WTC11 (cell line): ENCODE results near the gene OPTC. TPM values are rescaled to one million over a fixed set of nuclear protein-coding genes. Genes with fewer than 3 reads are reported as not detected.
A peak's percentile ranks its signal among the peaks of the same experiment; 100 is the strongest.

ENCODE experiments used
- ATAC-seq: fragments of 200-7000 bp; cut with Tn5 transposase; 2 replicates; pipeline ENCODE4 v1.10.0; 2021; ENCODE audit warnings: mild to moderate bottlenecking, moderate library complexity
- CTCF ChIA-PET: fragments of 300-600 bp; sonication (Branson Sonifier 250); formaldehyde crosslinking; loops from one replicate; lab custom pipeline; 2021; ENCODE audit warnings: antibody characterized with exemption; lab: Charles Lee
- POLR2A ChIA-PET: fragments of 350-600 bp; sonication (Branson Sonifier 250); formaldehyde crosslinking; loops from one replicate; lab custom pipeline; 2021; ENCODE audit warnings: antibody characterized with exemption; lab: Charles Lee
- DNase-seq: peaks from one replicate; pipeline ENCODE4 v3.0.0; 2021; ENCODE audit warnings: low spot score
- H3K27ac Mint-ChIP-seq: 2 replicates; pipeline ENCODE4 v1.8.0; 2021; ENCODE audit warnings: mixed read lengths
- H3K27me3 Mint-ChIP-seq: 2 replicates; pipeline ENCODE4 v1.8.0; 2021; ENCODE audit warnings: low read depth, mild to moderate bottlenecking, moderate library complexity, mixed read lengths
- H3K36me3 Mint-ChIP-seq: 2 replicates; pipeline ENCODE4 v1.8.0; 2021; ENCODE audit warnings: mixed read lengths
- H3K4me1 Mint-ChIP-seq: 2 replicates; pipeline ENCODE4 v1.8.0; 2022; ENCODE audit warnings: mixed read lengths
- H3K4me3 Mint-ChIP-seq: 2 replicates; pipeline ENCODE4 v1.8.0; 2021; ENCODE audit warnings: mild to moderate bottlenecking, moderate library complexity, mixed read lengths
- H3K9me3 Mint-ChIP-seq: 2 replicates; pipeline ENCODE4 v1.8.0; 2021; ENCODE audit warnings: mixed read lengths
- AR ChIP-seq: fragments of 250-450 bp; sonication (Bioruptor Pico); IDR thresholded peaks from 2 replicates; pipeline ENCODE4 v1.9.0; 2021; ENCODE audit warnings: mild to moderate bottlenecking
- E2F1 ChIP-seq: sonication (generic); formaldehyde crosslinking; IDR thresholded peaks from 2 replicates; pipeline ENCODE4 v1.8.0; 2022; ENCODE audit warnings: mild to moderate bottlenecking, missing genetic modification reagents
- E2F5 ChIP-seq: sonication (generic); formaldehyde crosslinking; IDR thresholded peaks from 2 replicates; pipeline ENCODE4 v1.8.1; 2022; ENCODE audit warnings: mild to moderate bottlenecking, moderate library complexity, missing genetic modification reagents
- HMGA2 ChIP-seq: fragments of 250-450 bp; sonication (Bioruptor Pico); IDR thresholded peaks from 2 replicates; pipeline ENCODE4 v1.4.0; 2021; ENCODE audit warnings: mild to moderate bottlenecking, moderate library complexity
- IRF1 ChIP-seq: sonication (generic); formaldehyde crosslinking; IDR thresholded peaks from 2 replicates; pipeline ENCODE4 v1.8.0; 2023; ENCODE audit warnings: missing genetic modification reagents
- MAX ChIP-seq: sonication (generic); formaldehyde crosslinking; IDR thresholded peaks from 2 replicates; pipeline ENCODE4 v1.8.0; 2022; ENCODE audit warnings: mild to moderate bottlenecking, missing genetic modification reagents
- NFATC4 ChIP-seq: fragments of 250-450 bp; sonication (Bioruptor Pico); IDR thresholded peaks from 2 replicates; pipeline ENCODE4 v1.9.0; 2021; ENCODE audit warnings: mild to moderate bottlenecking
- NR2C2 ChIP-seq: sonication (generic); formaldehyde crosslinking; IDR thresholded peaks from 2 replicates; pipeline ENCODE4 v1.8.0; 2022; ENCODE audit warnings: mild to moderate bottlenecking, missing genetic modification reagents
- RORB ChIP-seq: fragments of 250-450 bp; sonication (Bioruptor Pico); IDR thresholded peaks from 2 replicates; pipeline ENCODE4 v1.9.0; 2021; ENCODE audit warnings: mild to moderate bottlenecking
- TEAD1 ChIP-seq: sonication (generic); formaldehyde crosslinking; IDR thresholded peaks from 2 replicates; pipeline ENCODE4 v1.8.0; 2022; ENCODE audit warnings: mild to moderate bottlenecking, missing genetic modification reagents
- ZNF263 ChIP-seq: sonication (generic); formaldehyde crosslinking; IDR thresholded peaks from 2 replicates; pipeline ENCODE4 v1.8.1; 2022; ENCODE audit warnings: low read depth, mild to moderate bottlenecking, moderate library complexity, missing genetic modification reagents
- ZNF423 ChIP-seq: fragments of 250-450 bp; sonication (Bioruptor Pico); IDR thresholded peaks from 2 replicates; pipeline ENCODE4 v2.1.2; 2022; ENCODE audit warnings: mild to moderate bottlenecking, moderate library complexity
- total RNA-seq: library from RNA; stranded (reverse); gene quantifications from 3 replicates; pipeline ENCODE4 v1.2.3, GENCODE V29; 2021
- TF ChIP-seq, protein P1 (sequence below): sonication (generic); formaldehyde crosslinking; IDR thresholded peaks from 2 replicates; pipeline ENCODE4 v1.8.1; 2022; ENCODE audit warnings: missing genetic modification reagents, borderline replicate concordance

The OPTC gene
- total RNA-seq, 1 experiment from 2014 or later: 0.55 TPM

GRCh38 chr1:203521074-203521794 lies 27.3 kb downstream of the OPTC start (continued):
- TF ChIP-seq IRF1 (CRISPR knock-in tag) (no peak), NFATC4 (CRISPR knock-in tag) (no peak), AR (CRISPR knock-in tag) (no peak), ZNF423 (no peak), E2F1 (CRISPR knock-in tag) (no peak)

DNA sequence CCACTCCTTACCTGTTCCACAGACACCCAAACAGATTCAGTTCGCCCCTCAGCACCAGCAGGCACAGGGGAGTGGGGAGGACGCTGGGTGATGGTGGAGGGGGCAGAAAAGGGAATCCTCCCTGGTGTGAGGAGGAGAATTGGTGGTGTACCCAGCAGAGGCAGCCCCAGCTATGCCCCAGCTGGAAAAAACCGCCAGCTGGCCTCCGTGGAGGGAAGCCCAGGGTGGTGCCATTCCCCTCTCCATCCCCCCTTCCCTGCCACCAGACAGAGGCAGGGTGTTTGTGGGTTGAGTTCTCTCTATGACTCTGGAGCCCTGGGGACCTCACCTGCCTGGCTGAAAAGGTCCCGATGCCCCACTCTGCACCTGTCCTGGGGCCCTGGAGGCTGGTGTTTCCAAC lies 27.9 kb downstream of the OPTC start:
- no peak for DNase-seq
- ChIA-PET POLR2A (interaction anchor here (0.7 kb wide), 1 partner anchor 215 kb away, joined by 4 read pairs; no protein-coding TSS in a partner anchor), CTCF (interaction anchor here (0.8 to 1.5 kb wide), 5 partner anchors 13 to 105 kb away, joined by 3 to 4 read pairs (median 3); partner anchors contain the start of gene ATP2B4)
- Mint-ChIP-seq H3K27ac (no peak overlapping the region), H3K36me3 (no peaks in the 10 kb centered on the region), H3K9me3 (no peaks in the 10 kb centered on the region), H3K27me3 (peaks cover 63% of the 10 kb centered on the region), H3K4me3 (no peak overlapping the region), H3K4me1 (peaks cover 68% of the 10 kb centered on the region)
- ATAC-seq: no peak
- no peak for TF ChIP-seq ZNF263 (CRISPR knock-in tag)
- no peak for TF ChIP-seq RORB (CRISPR knock-in tag)
- TF ChIP-seq NR2C2: no peak
- TF ChIP-seq, protein P1, sequence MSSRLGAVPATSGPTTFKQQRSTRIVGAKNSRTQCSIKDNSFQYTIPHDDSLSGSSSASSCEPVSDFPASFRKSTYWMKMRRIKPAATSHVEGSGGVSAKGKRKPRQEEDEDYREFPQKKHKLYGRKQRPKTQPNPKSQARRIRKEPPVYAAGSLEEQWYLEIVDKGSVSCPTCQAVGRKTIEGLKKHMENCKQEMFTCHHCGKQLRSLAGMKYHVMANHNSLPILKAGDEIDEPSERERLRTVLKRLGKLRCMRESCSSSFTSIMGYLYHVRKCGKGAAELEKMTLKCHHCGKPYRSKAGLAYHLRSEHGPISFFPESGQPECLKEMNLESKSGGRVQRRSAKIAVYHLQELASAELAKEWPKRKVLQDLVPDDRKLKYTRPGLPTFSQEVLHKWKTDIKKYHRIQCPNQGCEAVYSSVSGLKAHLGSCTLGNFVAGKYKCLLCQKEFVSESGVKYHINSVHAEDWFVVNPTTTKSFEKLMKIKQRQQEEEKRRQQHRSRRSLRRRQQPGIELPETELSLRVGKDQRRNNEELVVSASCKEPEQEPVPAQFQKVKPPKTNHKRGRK (CRISPR knock-in tag): no peak

DNA sequence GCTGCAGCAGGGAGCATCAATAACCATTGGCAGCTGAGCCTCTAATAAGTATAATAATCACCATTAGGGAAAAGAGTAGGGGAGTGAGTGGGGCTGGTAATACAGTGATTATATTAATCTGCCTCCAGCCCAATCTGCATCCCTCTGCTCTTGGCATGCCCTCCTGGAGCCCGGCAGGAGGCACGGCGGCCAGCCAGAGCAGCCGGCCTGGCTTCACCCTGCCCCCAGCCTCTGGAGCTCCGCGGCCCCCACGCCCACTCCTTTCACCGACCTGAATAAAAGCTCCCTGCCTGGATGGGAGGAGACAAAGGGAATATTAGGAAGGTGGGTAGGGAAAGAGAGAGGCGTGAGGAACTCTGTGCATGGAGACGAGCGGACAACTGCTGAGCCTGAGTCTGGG lies 28.3 kb downstream of the OPTC start:
- TF ChIP-seq E2F5 (CRISPR knock-in tag) (no peak), E2F1 (CRISPR knock-in tag) (no peak), TEAD1 (CRISPR knock-in tag) (no peak), MAX (CRISPR knock-in tag) (no peak), HMGA2 (no peak)
- TF ChIP-seq, all 79 proteins: peak for 0
- POLR2A ChIA-PET: no interaction called here
- H3K4me1 Mint-ChIP-seq: peaks cover 65% of the 10 kb centered on the region
- no peaks in the 10 kb centered on the region for H3K9me3 Mint-ChIP-seq
- no peak for DNase-seq
- peaks cover 59% of the 10 kb centered on the region for H3K27me3 Mint-ChIP-seq
- ATAC-seq: 0 out of 2 replicates have a peak, but pooled peaks have one; percentile 2
- no peak overlapping the region for H3K27ac Mint-ChIP-seq
- H3K36me3 Mint-ChIP-seq: no peaks in the 10 kb centered on the region
- H3K4me3 Mint-ChIP-seq: no peak overlapping the region
- CTCF ChIA-PET: interaction anchor here (0.6 to 1.5 kb wide), 6 partner anchors 13 to 747 kb away, joined by 3 to 6 read pairs (median 4); partner anchors contain the start of gene ATP2B4
